Measurements from ENCODE around the gene ATP13A5.

DNA sequence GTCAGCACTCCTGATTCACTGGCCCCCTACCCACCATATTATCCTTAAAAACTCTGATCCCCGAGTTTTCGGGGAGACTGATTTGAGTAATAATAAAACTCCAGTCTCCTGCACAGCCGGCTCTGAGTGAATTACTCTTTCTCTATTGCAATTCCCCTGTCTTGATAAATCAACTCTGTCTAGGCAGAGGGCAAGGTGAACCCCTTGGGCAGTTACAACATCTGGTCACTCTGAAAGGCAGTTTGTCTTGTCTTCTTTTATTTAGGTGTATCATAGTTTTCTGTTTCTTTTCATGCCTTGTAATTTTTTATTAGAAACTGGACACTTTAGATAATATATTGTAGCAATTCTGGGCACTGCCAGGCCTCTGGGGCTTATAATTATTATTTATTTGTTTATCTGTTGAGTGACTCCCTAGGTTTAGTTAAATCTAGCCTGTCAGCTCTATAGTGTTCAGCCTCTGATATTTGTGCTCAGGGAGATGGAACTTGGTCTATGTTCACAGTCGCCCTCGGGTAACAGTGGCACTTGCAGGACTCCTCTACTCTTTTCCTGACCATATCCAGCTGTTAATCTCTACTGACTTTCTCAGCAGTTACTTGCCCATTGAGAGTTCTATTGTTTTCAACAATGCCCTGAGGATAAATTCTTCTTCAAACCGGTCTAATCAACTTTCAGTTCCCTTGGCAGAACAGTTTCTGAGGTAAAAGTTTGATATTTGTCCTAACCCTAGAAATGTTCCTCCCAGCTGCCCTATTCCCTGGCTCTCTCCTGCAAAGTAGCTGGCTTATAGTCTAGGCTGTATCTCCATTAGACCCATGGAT, 153.0 kb downstream of the ATP13A5 start:
- TF ChIP-seq POLR2A (IDR thresholded peaks at IDR 0.05; ENCODE audit: low read depth, low read length) (no peak), POLR2AphosphoS5 (IDR thresholded peaks at IDR 0.05; ENCODE audit: low read depth, low read length) (no peak), TAF1 (IDR thresholded peaks at IDR 0.05; ENCODE audit: borderline replicate concordance, low read depth, low read length) (no peak)

All from GM12892 (cell line).